IPS-15b (cell line): Measurements from ENCODE around the gene NRXN3.
"Not testable (repeated sequence)": the region's sequence is repeated elsewhere in the genome, so short reads cannot be mapped to it uniquely, and the experiment has no call there.

Source experiments
- H3K27me3 ChIP-seq: one replicate; pipeline ENCODE4 v1.6.1; 2013; ENCODE audit warnings: low read length; ENCODE audit not compliant: control insufficient read depth, insufficient read depth
- H3K36me3 ChIP-seq: one replicate; pipeline ENCODE4 v1.6.1; 2013; ENCODE audit warnings: low read length; ENCODE audit not compliant: control insufficient read depth, insufficient read depth
- H3K4me1 ChIP-seq: one replicate; pipeline ENCODE4 v1.6.1; 2013; ENCODE audit warnings: mild to moderate bottlenecking, low read length; ENCODE audit not compliant: control insufficient read depth, insufficient read depth
- H3K4me3 ChIP-seq: one replicate; pipeline ENCODE4 v1.5.1; 2013; ENCODE audit warnings: low read depth, low read length
- H3K9ac ChIP-seq: one replicate; pipeline ENCODE4 v1.6.1; 2013; ENCODE audit warnings: low read depth, mild to moderate bottlenecking, low read length
- H3K9me3 ChIP-seq: one replicate; pipeline ENCODE4 v1.6.1; 2013; ENCODE audit warnings: mild to moderate bottlenecking, low read length; ENCODE audit not compliant: control insufficient read depth, insufficient read depth

NRXN3 gene

GRCh38 chr14:79764323-79764722 is 1594.2 kb downstream of the NRXN3 start:
- Histone ChIP-seq H3K9ac (no peak overlapping the region), H3K4me3 (no peak overlapping the region), H3K9me3 (no peaks in the 10 kb centered on the region), H3K36me3 (no peaks in the 10 kb centered on the region), H3K27me3 (no peaks in the 10 kb centered on the region), H3K4me1 (no peaks in the 10 kb centered on the region)

- H3K9me3 ChIP-seq, result no peaks in the 10 kb centered on the region
- no peaks in the 10 kb centered on the region for H3K27me3 ChIP-seq
- H3K4me1 ChIP-seq, result no peaks in the 10 kb centered on the region
- H3K9ac ChIP-seq, result no peak overlapping the region
- H3K36me3 ChIP-seq, result no peaks in the 10 kb centered on the region
- H3K4me3 ChIP-seq, result no peak overlapping the region
These were observed 1596.3 kb downstream of the NRXN3 start for GRCh38 chr14:79766511-79766910.

DNA sequence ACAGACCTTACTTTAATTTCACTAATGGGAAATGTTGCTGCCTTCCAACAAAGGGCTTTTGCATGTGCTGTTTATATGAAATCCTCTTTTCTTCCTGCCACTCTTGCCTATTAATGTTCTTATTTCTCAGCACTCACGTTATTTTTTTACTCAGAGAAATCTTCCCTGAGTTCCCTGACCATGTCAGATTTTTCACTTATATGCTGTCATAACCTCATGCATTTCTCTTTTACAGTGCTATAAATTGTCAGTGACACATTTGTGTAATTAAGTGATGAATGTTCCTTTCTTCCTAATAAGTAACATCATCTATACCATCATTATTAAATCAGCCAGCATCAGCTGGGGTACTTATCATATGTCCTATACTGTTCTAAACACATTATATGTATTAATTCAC is 1597.1 kb downstream of the NRXN3 start:
- Histone ChIP-seq H3K9ac (no peak overlapping the region), H3K4me3 (no peak overlapping the region), H3K27me3 (no peaks in the 10 kb centered on the region), H3K4me1 (no peaks in the 10 kb centered on the region), H3K9me3 (no peaks in the 10 kb centered on the region), H3K36me3 (no peaks in the 10 kb centered on the region)

DNA sequence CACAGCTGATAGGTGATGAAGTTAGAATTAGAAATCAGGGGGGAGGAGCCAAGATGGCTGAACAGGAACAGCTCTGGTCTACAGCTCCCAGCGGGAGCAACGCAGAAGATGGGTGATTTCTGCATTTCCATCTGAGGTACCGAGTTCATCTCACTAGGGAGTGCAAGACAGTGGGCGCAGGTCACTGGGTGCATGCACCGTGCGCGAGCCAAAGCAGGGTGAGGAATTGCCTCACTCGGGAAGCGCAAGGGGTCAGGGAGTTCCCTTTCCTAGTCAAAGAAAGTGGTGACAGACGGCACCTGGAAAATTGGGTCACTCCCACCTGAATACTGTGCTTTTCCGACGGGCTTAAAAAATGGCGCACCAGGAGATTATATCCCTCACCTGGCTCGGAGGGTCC is 1597.5 kb downstream of the NRXN3 start:
- not testable (repeated sequence) for H3K27me3 ChIP-seq, H3K9ac ChIP-seq, H3K36me3 ChIP-seq, H3K4me3 ChIP-seq, H3K9me3 ChIP-seq, H3K4me1 ChIP-seq

- no peak overlapping the region for H3K9ac ChIP-seq
- no peaks in the 10 kb centered on the region for H3K27me3 ChIP-seq
- H3K9me3 ChIP-seq, result no peaks in the 10 kb centered on the region
- no peaks in the 10 kb centered on the region for H3K4me1 ChIP-seq
- H3K4me3 ChIP-seq, result no peak overlapping the region
- H3K36me3 ChIP-seq, result no peaks in the 10 kb centered on the region
These were observed 1611.7 kb downstream of the NRXN3 start for GRCh38 chr14:79781882-79782281.

- H3K36me3 ChIP-seq, result no peaks in the 10 kb centered on the region
- no peak overlapping the region for H3K4me3 ChIP-seq
- no peaks in the 10 kb centered on the region for H3K4me1 ChIP-seq
- H3K9ac ChIP-seq, result no peak overlapping the region
- H3K9me3 ChIP-seq, result no peaks in the 10 kb centered on the region
- H3K27me3 ChIP-seq, result no peaks in the 10 kb centered on the region
These were observed 1612.9 kb downstream of the NRXN3 start for GRCh38 chr14:79783041-79783440.

DNA sequence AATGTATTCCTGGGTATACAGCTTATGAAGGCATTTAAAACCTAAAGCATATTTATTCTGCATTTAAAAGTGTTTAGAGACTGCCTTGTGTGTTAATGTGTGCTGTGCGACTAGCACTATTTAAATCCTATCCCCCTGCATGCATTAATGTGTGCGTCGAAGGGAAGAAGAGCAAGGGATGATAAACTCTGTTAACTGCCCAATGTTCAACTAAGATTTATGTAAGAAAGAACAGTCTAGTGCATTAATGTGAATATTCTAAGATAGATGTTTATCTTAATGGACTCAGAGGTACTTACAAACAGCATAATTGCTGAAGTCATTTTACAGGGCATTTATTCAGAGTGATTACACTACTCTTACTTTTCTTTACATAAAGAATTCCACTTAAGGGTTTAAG is 1616.3 kb downstream of the NRXN3 start:
- no peaks in the 10 kb centered on the region for H3K4me1 ChIP-seq
- no peaks in the 10 kb centered on the region for H3K36me3 ChIP-seq
- H3K4me3 ChIP-seq, result no peak overlapping the region
- H3K9me3 ChIP-seq, result no peaks in the 10 kb centered on the region
- no peaks in the 10 kb centered on the region for H3K27me3 ChIP-seq
- H3K9ac ChIP-seq, result no peak overlapping the region

GRCh38 chr14:79788346-79788745 is 1618.2 kb downstream of the NRXN3 start:
- Histone ChIP-seq H3K9me3 (no peaks in the 10 kb centered on the region), H3K36me3 (no peaks in the 10 kb centered on the region), H3K9ac (no peak overlapping the region), H3K27me3 (no peaks in the 10 kb centered on the region), H3K4me3 (no peak overlapping the region), H3K4me1 (no peaks in the 10 kb centered on the region)

DNA sequence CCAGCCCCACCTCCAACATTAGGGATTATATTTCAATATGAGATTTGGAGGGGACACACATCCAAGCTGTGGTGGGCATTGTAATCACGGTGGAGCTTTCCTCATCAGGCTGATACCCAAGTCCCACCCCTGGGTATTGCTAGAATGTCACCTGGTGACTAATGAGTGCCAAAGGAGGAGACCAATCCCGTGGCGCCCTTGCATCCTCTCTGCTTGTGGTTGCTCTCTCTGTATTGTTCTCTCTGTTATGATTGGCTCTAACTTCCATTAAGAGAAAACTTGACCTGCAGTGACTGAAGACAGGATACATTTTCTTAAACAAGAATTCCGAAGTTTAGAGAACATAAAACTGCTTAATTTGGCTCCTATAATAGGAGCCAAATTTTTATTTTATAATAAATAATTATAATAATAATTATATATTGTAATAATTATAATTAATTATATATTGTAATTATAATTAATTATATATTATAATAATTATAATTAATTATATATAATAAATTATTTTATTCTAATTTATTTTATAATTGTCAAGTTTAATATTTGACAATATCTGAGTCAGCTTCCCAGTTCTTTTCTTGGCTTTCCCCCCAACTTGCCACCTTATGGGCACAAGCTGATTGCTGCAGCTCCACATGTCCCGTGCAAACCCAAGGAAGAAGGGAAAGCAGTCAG is 1621.0 kb downstream of the NRXN3 start:
- Histone ChIP-seq H3K9ac (no peak overlapping the region), H3K27me3 (no peaks in the 10 kb centered on the region), H3K4me3 (no peak overlapping the region), H3K4me1 (peaks cover 10% of the 10 kb centered on the region), H3K36me3 (no peaks in the 10 kb centered on the region), H3K9me3 (no peaks in the 10 kb centered on the region)

GRCh38 chr14:79802093-79802492 is 1631.9 kb downstream of the NRXN3 start:
- no peaks in the 10 kb centered on the region for H3K4me1 ChIP-seq

GRCh38 chr14:79805636-79806035 is 1635.5 kb downstream of the NRXN3 start:
- Histone ChIP-seq H3K4me1 (no peaks in the 10 kb centered on the region), H3K9me3 (no peaks in the 10 kb centered on the region), H3K36me3 (no peaks in the 10 kb centered on the region)

More at GRCh38 chr14:79802093-79802492, 1631.9 kb downstream of the NRXN3 start:
- no peaks in the 10 kb centered on the region for H3K36me3 ChIP-seq
- no peak overlapping the region for H3K9ac ChIP-seq
- no peak overlapping the region for H3K4me3 ChIP-seq
- no peaks in the 10 kb centered on the region for H3K27me3 ChIP-seq
- no peaks in the 10 kb centered on the region for H3K9me3 ChIP-seq

DNA sequence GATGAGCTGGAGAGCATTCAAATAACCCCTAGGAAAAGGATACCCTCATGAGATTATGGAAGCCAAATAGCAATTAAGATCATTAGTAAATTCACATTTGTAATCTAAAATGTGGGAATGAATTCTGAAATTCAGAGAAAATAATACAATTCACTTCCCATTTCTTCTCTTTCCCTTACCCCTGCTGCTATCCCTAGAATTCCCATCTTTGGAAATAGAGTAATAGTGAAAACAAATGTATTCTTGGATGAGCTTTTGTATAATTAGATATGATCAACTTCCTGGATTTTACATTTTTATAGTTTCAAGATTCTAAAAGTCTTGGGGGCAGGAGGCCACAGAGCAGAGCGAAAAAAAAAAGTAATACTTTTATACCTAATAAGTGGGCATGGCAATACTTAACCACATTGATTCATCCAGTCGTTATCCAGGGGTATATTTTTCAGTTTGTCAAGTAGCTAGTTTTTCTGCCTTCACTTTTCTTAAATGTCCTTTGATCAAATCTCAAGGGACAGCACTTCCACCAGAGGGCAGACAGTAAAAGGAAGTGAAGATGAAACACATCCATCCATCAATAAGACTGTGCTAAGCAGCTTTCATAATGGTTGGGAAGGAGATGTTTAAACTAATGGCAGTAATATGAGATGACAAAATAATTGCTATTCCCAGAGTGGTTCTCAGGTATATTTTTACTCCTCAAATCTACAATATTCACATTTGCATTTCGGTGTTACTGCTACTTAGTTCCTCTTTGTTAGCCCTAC is 1639.9 kb downstream of the NRXN3 start:
- Histone ChIP-seq H3K36me3 (no peaks in the 10 kb centered on the region), H3K4me3 (no peak overlapping the region), H3K4me1 (no peaks in the 10 kb centered on the region), H3K9ac (no peak overlapping the region), H3K9me3 (no peaks in the 10 kb centered on the region), H3K27me3 (no peaks in the 10 kb centered on the region)

More at GRCh38 chr14:79805636-79806035, 1635.5 kb downstream of the NRXN3 start:
- no peaks in the 10 kb centered on the region for H3K27me3 ChIP-seq
- no peak overlapping the region for H3K9ac ChIP-seq
- H3K4me3 ChIP-seq, result no peak overlapping the region
